ENCODE measurements around the gene MS4A10.

Gene MS4A10

GRCh38 chr11:60835534-60835846, 50.4 kb downstream of the MS4A10 start:
- Histone ChIP-seq H3K9me3 (ENCODE audit: insufficient read depth, low read length, severe bottlenecking) (no peaks in the 10 kb centered on the region), H3K27ac (ENCODE audit: low read length) (no peak overlapping the region), H3K9ac (ENCODE audit: low read depth, low read length) (no peak overlapping the region), H3K4me2 (ENCODE audit: insufficient read depth, low read length) (no peak overlapping the region), H3K36me3 (ENCODE audit: insufficient read depth, low read length) (no peaks in the 10 kb centered on the region), H4K20me1 (ENCODE audit: insufficient read depth, low read length) (no peaks in the 10 kb centered on the region), H3K4me1 (ENCODE audit: insufficient read depth, low read length) (peaks cover 13% of the 10 kb centered on the region; the same call in 1 of the 2 replicates), H3K79me2 (ENCODE audit: insufficient read depth, low read length) (no peaks in the 10 kb centered on the region), H3K4me3 (ENCODE audit: low read depth in 1 of 2, low read length in 2 of 2) (no peak overlapping the region), H3K27me3 (ENCODE audit: insufficient read depth, low read length, poor library complexity) (no peaks in the 10 kb centered on the region), H2AFZ (ENCODE audit: low read depth, low read length) (no peak overlapping the region)
- TF ChIP-seq CTCF (IDR thresholded peaks at IDR 0.05; ENCODE audit: borderline replicate concordance, extremely low read depth, low read length, poor library complexity, severe bottlenecking): no peak
- DNase-seq (no peak), ATAC-seq (ENCODE audit: insufficient read depth, low read depth) (no peak)

GRCh38 chr11:60836866-60837515, 51.9 kb downstream of the MS4A10 start:
- Histone ChIP-seq H3K4me3 (ENCODE audit: low read depth in 1 of 2, low read length in 2 of 2) (no peak overlapping the region), H3K4me1 (ENCODE audit: insufficient read depth, low read length) (peaks cover 21% of the 10 kb centered on the region), H4K20me1 (ENCODE audit: insufficient read depth, low read length) (no peaks in the 10 kb centered on the region), H2AFZ (ENCODE audit: low read depth, low read length) (no peak overlapping the region), H3K27me3 (ENCODE audit: insufficient read depth, low read length, poor library complexity) (no peaks in the 10 kb centered on the region), H3K79me2 (ENCODE audit: insufficient read depth, low read length) (peaks cover 5% of the 10 kb centered on the region), H3K9me3 (ENCODE audit: insufficient read depth, low read length, severe bottlenecking) (no peaks in the 10 kb centered on the region), H3K4me2 (ENCODE audit: insufficient read depth, low read length) (no peak overlapping the region), H3K27ac (ENCODE audit: low read length) (no peak overlapping the region), H3K36me3 (ENCODE audit: insufficient read depth, low read length) (no peaks in the 10 kb centered on the region), H3K9ac (ENCODE audit: low read depth, low read length) (no peak overlapping the region)
- no peak for TF ChIP-seq CTCF (IDR thresholded peaks at IDR 0.05; ENCODE audit: borderline replicate concordance, extremely low read depth, low read length, poor library complexity, severe bottlenecking)
- no peak for TF ChIP-seq EZH2 (IDR thresholded peaks at IDR 0.05; ENCODE audit: borderline replicate concordance, low read depth, low read length, severe bottlenecking)
- ATAC-seq (ENCODE audit: insufficient read depth, low read depth) (no peak), DNase-seq (no peak)

GRCh38 chr11:60838132-60838531, 53.0 kb downstream of the MS4A10 start:
- H4K20me1 ChIP-seq (ENCODE audit: insufficient read depth, low read length): no peaks in the 10 kb centered on the region
- H3K9me3 ChIP-seq (ENCODE audit: insufficient read depth, low read length, severe bottlenecking): no peaks in the 10 kb centered on the region
- H3K27ac ChIP-seq (ENCODE audit: low read length): no peak overlapping the region
- H3K9ac ChIP-seq (ENCODE audit: low read depth, low read length): no peak overlapping the region
- DNase-seq (no peak), ATAC-seq (ENCODE audit: insufficient read depth, low read depth) (no peak)
- peaks cover 16% of the 10 kb centered on the region for H3K79me2 ChIP-seq (ENCODE audit: insufficient read depth, low read length)
- no peaks in the 10 kb centered on the region for H3K27me3 ChIP-seq (ENCODE audit: insufficient read depth, low read length, poor library complexity)
- no peak overlapping the region for H3K4me3 ChIP-seq (ENCODE audit: low read depth in 1 of 2, low read length in 2 of 2)
- H2AFZ ChIP-seq (ENCODE audit: low read depth, low read length): no peak overlapping the region
- H3K4me2 ChIP-seq (ENCODE audit: insufficient read depth, low read length): no peak overlapping the region
- H3K4me1 ChIP-seq (ENCODE audit: insufficient read depth, low read length): peaks cover 25% of the 10 kb centered on the region
- TF ChIP-seq EZH2 (IDR thresholded peaks at IDR 0.05; ENCODE audit: borderline replicate concordance, low read depth, low read length, severe bottlenecking) (no peak), CTCF (IDR thresholded peaks at IDR 0.05; ENCODE audit: borderline replicate concordance, extremely low read depth, low read length, poor library complexity, severe bottlenecking) (no peak)
- H3K36me3 ChIP-seq (ENCODE audit: insufficient read depth, low read length): no peaks in the 10 kb centered on the region

Measured in DND-41 (cell line).